NCI-H526 treated with DMSO at 0.1 percent for 48 hours (cell line): Measurements from ENCODE around the gene ZNF628.

ENCODE experiments used
- DNase-seq: peaks from one replicate; lab custom pipeline; 2025; lab: John Stamatoyannopoulos, UW

ZNF628 gene

DNA sequence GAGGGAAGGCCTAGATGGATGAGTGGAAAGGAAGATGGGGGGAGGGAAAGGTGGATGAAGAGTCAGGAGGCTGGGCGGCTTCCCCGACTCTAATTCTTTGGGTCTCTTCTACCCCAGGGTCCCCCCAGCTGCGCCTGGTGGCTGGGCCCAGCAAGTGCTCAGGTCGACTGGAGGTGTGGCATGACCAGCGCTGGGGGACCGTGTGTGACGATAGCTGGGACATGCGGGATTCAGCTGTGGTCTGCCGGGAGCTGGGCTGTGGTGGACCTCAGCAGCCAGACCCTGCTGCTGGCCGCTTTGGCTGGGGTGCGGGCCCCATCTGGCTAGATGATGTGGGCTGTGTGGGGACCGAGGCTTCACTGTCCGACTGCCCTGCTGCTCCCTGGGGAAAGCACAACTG lies 21.3 kb downstream of the ZNF628 start:
- no peak for DNase-seq

DNA sequence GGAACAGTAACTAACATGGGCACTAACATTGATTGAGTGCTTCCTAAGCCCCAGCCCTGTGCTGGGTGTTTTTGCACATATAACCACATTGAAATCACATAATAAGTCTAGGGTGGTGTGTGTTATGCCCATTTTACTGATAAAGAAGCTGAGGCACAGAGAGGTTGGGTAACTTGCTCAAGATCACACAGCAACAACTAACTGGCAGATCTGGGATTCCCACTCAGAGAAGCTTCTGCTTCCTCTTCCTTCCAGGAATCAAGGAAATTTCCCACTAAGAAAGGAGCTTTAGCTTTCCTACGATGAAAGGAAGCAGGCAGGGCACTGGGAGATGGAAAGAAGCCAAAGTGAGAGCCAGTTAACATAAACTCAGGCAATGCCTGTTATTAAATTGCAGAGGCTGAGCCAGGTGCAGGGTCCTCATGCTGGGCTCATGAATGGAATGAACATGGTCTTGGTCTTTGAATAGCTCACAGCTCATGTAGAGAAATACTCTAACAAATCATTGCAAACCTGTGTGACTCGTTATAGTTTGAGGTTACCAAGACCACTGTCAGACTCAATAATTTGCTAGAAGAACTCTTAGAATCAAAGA lies 21.9 kb downstream of the ZNF628 start:
- DNase-seq: no peak

DNA sequence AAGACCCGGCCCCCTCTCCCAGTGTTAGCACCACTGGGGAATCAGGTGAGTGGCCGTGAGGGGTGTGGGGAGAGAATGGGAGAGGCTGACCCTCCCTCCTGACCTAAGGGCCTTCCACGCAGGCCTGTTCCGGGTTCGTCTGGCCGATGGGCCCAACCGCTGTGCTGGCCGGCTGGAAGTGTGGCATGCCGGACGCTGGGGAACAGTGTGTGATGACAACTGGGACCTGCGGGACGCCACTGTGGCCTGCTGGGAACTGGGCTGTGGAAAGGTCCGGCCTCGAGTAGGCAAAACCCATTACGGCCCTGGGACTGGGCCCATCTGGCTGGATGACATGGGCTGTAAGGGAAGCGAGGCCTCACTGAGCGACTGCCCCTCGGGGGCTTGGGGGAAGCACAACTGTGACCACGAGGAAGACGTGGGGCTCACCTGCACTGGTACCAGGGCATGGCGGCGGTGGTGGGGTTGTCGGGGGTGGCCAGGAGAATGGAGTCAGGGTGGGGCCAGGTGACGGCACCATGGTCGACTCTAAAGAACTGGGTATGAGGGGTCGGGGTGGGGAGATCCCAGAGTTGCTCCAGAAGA lies 24.0 kb downstream of the ZNF628 start:
- no peak for DNase-seq

DNA sequence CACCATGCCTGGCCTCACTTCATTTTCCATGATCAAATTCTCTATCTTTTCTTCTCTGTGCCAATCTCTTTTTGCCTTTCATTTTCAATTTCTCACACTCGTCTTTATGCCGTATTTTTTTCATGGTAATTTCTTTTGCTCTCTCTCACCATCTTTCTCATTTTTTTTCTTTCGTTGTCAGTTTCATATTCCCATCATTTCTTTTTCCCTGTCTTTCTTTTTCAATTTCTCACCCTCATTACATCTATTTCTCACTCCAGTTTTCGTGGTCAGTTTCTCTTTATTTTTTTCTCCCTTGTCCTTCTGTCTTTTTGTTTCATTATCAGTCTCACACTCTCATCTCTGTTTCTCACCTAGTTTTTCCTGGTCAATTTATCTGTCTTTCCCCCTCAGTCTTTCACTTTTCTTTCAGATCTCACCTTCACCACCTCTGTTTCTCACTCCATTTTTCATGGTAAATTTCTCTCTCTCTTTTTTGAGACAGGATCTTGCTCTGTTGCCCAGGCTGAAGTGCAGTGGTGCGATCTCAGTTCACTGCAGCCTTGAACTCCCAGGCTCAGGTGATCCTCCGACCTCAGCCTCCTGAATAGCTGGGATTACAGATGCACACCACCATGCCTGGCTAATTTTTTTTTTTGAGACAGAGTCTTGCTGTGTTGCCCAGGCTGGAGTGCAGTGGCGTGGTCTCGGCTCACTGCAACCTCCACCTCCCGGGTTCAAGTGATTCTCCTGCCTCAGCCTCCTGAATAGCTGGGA lies 26.0 kb downstream of the ZNF628 start:
- DNase-seq: no peak

DNA sequence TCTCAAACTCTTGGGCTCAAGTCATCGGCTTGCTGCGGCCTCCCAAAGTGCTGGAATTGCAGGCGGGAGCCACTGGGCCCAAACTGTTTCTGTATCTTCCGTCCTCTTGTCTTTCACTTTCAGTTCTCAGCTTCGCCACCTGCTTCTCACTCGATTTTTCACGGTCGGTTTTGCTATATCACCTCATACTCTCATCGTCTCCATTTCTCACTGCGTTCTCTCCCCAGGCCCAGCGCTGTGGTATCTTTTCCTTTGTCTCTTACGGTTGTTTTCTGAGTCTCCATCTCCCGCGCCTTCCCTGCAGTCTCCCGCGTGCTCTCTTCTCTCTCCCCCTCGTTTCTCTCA lies 26.7 kb downstream of the ZNF628 start:
- DNase-seq: no peak

DNA sequence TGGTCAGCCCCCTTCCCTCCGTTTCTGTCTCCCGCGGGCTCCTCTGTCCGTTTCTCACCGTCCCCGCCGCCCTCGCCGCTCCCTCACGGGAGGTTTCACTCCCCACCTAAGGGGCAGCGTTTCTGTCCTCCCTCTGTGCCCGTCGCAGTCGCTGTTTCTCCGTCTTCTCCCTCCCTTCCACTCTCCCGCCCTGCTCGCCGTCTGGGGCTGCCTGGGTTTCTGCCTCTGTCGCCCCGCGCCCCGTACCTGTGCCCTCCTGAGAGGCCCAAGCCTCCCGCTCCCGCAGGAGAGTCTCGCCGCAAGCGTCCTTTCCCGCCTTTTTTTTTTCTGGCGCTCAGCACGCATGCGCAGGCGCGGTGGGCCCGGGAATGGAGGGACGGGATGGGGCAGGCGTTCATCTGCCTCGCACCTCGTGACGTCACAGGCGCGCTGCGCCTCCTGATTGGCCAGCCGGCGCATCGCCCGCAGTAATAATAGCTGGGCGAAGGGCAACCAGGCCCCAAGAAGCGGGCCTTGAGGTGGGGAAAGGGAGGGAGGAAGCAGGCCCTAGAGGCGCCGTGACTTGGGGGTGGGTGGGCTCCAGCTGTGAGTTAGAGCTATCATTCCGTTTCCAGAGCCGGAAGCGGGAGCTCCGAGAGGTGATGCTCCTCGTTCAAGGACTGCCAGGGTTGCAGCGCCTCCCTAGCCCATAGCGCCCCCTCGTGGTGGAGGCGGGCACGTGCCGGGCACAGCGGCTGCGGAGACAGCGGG lies 27.3 kb downstream of the ZNF628 start:
- peak; percentile 93 for DNase-seq

DNA sequence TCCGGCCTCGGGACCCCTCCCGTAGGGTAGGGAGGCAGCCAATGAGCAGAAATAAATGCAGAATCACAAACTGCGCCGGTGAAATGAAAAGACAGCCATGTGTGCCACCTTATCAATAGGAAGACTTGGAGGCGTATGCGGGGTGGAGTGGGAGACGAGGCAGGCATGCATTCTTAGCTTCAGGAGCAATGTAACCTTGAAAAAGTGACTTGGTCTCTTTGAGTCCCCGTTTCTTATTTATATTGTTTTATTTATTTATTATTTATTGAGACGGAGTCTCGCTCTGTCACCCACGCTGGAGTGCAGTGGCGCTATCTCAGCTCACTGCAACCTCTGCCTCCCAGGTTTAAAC lies 27.8 kb downstream of the ZNF628 start:
- DNase-seq: no peak

DNA sequence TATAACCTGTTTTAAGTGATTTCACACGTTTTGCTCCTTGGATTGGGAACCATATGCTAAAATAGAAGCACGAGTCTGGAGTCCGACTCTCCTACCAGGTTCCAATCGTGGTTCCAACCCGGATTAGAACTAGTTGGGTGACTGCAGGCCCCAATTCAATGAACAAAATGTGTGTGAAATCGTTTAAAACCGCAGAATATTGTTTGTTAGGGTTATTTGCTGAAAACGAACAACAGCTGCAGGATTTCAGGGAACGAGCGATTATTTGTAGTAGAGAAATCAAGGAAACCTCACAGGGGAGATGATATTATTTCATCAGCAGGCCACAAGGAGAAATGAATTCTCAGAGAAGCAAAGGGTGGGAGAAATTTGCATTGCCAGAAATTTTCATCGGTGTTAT lies 28.6 kb downstream of the ZNF628 start:
- DNase-seq: no peak

DNA sequence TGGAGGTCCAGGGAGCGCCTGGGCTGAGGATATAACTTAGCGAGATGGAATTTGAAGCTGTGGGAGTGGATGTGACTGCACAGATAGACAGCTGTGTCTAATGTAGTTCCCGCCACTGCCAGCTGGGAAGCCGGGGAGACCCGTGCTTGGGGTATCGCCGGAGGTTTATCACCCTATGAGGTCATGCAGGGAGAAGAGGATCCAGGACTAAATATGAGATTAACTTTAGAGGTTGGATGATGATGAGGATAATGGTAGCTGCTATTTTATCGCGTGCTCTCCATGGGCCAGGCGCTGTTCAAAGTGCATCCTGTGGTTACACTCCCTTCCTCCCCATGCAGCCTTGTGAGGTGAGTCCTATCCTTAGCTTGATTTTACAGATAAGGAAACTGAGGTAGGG lies 31.7 kb downstream of the ZNF628 start:
- no peak for DNase-seq

DNA sequence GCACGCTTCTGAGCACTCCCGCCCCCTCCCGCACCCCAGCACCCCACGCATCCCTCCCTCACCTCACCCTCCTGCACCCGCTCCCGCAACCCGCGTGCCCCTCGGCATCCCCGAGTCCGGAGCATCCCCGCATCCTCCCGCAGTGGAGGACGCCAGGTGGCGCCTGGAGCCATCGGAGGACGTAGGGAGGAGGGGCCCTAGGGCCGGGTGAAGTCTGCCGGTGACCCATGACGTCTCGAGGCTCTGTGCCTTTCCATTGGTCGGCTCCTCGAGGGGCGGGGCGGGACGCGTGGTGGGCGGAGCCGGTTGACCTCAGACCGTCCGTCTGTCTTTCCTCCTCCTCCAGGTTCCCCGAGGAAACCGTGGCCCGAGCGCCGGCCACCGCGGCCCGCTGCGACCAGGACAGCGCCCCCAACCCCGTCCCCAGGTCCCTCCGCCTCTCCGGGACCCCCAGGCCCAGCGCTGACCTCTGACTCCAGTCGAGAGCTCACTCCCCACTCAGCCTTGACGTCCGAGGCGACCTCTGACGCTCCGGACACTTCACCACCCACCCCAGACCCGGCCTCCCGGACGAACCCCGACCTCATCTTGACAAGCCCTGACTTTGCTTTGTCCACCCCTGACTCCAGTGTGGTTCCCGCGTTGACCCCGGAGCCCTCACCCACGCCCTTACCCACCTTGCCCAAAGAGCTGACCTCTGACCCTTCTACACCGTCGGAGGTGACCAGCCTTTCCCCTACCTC lies 40.6 kb downstream of the ZNF628 start:
- peak; percentile 81 for DNase-seq

DNA sequence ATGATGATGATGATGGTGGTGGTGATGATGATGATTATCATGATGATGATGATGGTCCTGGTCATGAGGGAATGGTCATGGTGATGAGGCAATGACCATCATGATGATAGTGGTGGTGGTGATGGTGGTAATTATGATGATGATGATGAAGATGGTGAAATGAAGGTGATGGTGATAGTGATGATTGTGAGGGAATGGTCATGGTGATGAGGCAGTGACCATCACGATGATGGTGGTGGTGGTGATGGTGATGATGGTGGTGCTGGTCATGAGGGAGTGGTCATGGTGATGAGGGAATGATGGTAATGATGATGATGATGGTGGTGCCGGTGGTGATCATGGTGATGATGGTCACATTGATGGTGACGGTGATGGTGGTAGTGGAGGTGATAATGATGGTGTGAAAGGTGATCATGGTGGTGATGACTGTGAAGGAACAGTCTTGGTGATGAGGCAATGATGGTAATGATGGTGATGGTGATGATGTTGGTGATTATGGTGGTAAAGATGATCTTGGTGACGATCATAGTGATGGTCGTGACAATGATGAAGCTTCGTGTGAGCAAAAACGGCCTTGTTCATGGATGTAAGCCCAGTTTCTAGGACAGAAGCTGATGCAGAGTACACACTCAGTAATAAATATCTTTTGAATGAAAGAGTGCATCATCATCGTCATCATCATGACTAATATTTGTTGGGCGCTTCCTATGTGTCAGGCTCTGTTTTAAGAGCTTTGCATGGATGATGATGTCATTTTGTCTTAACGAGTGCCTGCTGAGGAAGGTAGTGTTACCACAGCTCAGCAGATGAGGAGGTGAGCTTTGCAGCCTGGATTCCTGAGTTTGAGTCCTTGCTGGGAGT lies 43.3 kb downstream of the ZNF628 start:
- no peak for DNase-seq

DNA sequence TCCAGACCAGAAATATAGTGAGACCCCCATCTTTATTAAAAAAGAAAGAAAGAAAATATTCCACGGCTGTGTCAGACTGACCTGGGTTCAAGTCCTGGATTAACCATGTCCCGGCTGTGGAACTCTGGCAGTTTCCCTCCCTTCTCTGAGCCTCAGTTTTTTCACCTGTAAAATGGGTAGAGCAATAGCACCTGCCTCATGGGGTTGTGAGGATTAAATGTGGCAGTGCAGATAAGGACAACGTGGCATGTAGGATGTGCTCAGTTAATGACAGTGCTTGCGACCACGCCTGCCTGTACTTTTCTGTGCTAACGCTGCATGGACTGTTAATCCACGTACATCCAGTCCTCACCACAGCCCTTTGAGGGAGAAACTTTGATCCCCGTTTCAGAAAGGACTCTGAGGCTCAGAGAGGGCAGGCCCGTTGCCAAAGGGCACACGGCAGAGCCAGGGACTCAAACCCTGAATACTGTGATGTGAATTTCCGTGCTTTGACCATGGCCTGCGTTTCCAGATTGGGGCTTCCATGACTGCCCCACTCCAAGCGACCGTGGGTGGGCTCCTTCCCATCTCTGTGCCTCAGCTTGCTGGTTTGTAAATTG lies 44.4 kb downstream of the ZNF628 start:
- DNase-seq: no peak

DNA sequence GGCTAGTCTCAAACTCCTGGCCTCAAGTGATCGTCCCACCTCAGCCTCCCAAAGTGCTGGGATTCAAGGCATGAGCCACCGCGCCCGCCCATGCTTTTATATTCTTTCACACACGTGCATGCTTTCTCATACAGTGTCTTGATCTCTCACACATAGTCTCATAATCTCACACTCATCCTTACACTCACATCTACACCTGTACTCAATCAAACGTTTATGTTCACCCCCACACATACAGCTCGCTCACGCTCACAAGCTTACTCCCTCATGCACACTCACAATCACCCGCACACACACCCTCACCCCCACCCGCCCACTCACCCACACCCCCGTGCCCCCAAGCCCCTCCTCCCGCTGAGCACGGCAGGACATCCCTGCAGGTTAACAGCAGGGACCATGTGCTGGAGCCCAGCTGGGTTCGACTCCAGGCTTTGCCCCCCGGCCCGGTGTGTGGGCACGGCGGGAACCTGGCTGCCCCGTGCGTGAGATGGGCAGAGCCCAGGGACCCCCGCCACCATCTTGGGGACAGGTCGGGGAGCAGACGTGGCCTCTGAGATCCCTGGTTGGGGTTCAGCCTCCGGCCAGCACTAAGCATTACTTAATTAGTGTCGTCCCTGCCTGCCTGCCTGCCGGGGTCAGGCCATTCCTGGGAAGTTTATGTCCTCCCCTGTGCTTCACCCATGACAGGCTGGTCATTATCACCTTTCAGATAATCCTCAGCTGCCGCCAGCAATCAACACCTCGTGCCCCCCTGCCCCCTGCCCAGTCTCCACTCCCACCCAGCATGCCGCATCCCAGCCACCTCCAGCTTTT lies 49.1 kb downstream of the ZNF628 start:
- DNase-seq: no peak

DNA sequence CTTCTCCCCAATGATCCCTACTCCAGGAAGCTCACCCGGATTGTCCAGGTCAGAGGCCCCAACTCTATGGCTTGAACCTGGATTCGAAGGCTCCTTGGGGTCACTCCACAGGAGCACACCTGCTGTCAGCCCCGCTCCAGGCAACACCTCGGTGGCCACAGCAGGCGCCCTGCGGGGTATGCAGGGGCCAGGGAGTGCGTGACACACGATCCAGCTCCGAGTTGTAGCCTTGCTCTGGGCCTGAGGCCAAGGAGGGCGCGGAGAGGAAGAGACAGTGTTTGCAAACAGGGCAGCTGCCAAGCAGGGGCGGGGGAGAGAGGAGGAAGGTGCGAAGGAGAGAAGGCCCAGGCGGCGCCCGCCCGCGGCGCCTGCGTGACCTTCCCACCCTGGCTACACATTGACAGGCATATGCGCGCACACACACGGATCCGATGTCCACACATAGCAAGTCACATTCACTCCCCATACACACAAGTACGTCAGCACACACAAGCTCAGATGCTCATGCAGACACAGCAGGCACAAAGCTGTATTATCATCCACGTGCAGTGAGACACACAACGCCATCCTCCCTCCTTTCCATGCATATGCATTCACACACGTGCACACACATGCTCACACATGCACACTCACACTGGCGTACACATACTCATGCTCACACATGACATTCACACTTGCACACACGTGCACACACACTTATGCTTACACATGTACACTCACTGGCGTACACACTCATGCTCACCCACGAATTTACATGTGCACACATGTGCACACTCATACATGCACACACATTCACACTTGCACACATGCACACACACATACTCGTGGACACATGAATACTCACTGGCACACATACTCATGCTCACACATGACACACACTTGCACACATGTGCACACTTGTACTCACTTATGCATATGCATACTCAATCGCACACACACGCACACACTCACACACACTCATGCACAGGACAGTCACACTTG lies 50.1 kb downstream of the ZNF628 start:
- no peak for DNase-seq

DNA sequence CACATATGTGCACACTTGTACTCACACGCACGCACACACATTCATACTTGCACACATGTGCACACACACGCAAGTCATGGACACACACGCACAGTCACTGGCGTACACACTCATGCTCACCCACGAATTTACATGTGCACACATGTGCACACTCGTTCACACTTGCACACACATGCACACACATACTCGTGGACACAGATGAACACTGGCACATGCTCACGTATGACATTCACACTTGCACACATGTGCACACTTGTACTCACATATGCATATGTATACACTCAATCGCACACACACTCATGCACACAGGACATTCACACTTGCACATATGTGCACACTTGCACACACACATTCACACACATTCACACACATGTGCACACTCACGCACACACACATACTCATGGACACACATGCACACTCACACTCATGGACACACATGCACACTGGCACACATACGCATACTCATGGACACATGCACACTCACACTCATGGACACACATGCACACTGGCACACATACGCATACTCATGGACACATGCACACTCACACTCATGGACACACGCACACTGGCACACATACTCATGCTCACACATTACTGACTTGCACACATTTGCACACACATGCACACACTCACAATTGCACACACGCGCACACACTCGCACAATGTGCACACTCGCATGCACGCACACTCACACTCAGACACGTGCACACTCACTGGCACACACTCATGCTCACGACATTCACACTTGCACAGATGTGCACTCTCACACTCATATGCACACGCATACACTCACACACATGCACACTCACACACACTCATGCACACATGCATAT lies 51.0 kb downstream of the ZNF628 start:
- no peak for DNase-seq

DNA sequence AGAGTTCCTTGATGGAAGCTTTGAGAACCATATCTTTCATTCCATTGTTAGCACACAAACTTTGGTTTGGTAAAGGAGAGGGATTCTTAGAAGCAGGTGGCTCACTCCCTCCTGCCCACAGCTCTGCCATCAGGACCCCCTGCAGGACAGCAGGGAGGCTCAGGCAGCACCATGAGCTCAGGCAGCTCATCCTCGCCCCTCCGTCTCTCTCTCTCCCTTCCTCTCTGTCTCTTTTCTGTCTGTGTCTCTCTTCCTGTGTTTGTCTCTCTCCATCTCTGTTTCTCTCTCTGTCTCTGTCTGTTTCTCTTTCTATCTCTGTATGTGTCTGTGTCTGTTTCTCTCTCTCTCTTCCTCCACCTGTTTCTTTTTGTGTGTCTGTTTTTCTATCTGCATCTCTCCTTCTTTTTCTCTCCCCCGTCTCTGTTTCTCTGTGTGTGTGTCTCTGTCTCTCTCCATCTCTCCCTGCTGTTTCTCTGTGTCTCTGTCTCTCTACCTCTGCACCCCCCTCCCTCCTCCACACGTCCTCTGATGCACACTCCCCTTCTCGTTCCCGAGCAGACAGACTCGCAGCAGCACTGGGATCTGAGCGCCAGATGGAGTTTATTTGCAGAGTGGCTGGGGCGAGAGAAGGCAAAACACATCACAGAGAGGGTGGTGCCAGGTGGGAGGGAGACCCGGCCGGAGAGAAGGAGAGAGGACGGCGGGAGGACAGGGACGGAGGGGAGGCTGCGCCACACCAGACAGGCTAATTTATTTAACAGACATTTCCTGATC lies 51.8 kb downstream of the ZNF628 start:
- DNase-seq: no peak

DNA sequence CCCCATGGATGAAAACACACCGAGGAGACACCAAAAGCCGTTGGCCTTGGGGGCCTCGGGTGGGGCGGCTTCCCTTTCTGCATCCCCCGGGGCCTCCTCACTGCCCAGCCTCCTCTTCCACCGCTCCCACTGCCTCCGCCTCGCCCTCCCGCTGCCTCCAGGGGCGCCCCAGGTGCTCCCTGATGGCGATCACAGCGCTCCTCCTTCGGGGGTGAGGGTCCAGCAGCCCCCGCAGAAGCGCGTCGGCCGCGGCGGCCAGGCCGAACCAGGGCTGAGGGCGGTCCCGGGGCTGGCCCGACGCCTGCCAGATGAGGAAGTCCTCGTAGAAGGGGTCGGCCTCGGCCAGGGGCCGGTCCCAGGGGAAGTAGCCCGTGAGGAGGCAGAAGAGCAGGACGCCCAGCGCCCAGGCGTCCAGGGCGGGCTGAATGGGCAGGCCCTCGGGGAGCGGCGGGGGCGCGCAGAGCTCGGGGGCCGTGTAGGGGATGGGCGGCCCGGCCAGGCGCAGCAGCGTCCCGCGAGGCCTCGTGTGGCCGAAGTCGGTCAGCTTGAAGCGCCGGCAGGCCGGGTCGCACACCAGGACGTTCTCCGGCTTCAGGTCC lies 53.3 kb downstream of the ZNF628 start:
- no peak for DNase-seq
